GM19438 (cell line): ENCODE results near the gene MAGEB17.
"Not testable (repeated sequence)": the region's sequence is repeated elsewhere in the genome, so short reads cannot be mapped to it uniquely, and the experiment has no call there.

Experiments used
- ATAC-seq: cut with Tn5 transposase; IDR thresholded peaks from one replicate; pipeline ENCODE4 v1.9.1; 2021; ENCODE audit warnings: low read depth; ENCODE audit not compliant: unreplicated experiment

Gene MAGEB17

GRCh38 chrX:16155581-16156096 is 11.6 kb upstream of the MAGEB17 start:
- no peak for ATAC-seq

- no peak for ATAC-seq
These were observed 10.5 kb upstream of the MAGEB17 start for GRCh38 chrX:16156692-16157331.

GRCh38 chrX:16160729-16161128 is 6.6 kb upstream of the MAGEB17 start:
- ATAC-seq = no peak

GRCh38 chrX:16161173-16161572 is 6.1 kb upstream of the MAGEB17 start:
- not testable (repeated sequence) for ATAC-seq

GRCh38 chrX:16162391-16162790 is 4.9 kb upstream of the MAGEB17 start:
- no peak for ATAC-seq

- no peak for ATAC-seq
These were observed 2.5 kb upstream of the MAGEB17 start for GRCh38 chrX:16164748-16165147.

GRCh38 chrX:16171039-16171438 is 3.8 kb downstream of the MAGEB17 start:
- no peak for ATAC-seq

GRCh38 chrX:16171944-16172343 is 4.7 kb downstream of the MAGEB17 start:
- ATAC-seq = no peak

- ATAC-seq = no peak
These were observed 5.1 kb downstream of the MAGEB17 start for GRCh38 chrX:16172391-16172790.

GRCh38 chrX:16175329-16176061 is 8.2 kb downstream of the MAGEB17 start:
- no peak for ATAC-seq

- no peak for ATAC-seq
These were observed 10.0 kb downstream of the MAGEB17 start for GRCh38 chrX:16177260-16177659.

- ATAC-seq = not testable (repeated sequence)
These were observed 16.6 kb downstream of the MAGEB17 start for GRCh38 chrX:16183843-16184242.

GRCh38 chrX:16185725-16186136 is 18.4 kb downstream of the MAGEB17 start:
- peak; percentile 96 for ATAC-seq

GRCh38 chrX:16186380-16187007 is 19.2 kb downstream of the MAGEB17 start:
- ATAC-seq = no peak

GRCh38 chrX:16187024-16187760 is 19.9 kb downstream of the MAGEB17 start:
- no peak for ATAC-seq

- no peak for ATAC-seq
These were observed 21.4 kb downstream of the MAGEB17 start for GRCh38 chrX:16188687-16189086.

- no peak for ATAC-seq
These were observed 24.3 kb downstream of the MAGEB17 start for GRCh38 chrX:16191605-16192004.

GRCh38 chrX:16196829-16197228 is 29.5 kb downstream of the MAGEB17 start:
- ATAC-seq = no peak

- no peak for ATAC-seq
These were observed 32.1 kb downstream of the MAGEB17 start for GRCh38 chrX:16199343-16199742.

- no peak for ATAC-seq
These were observed 35.7 kb downstream of the MAGEB17 start for GRCh38 chrX:16202943-16203342.

GRCh38 chrX:16204538-16204937 is 37.3 kb downstream of the MAGEB17 start:
- no peak for ATAC-seq
